SK-MEL-5 (cell line): ENCODE data around the gene NANOS1. TPM values are rescaled to one million over a fixed set of nuclear protein-coding genes. Genes with fewer than 3 reads are reported as not detected.

ENCODE experiments used
- DNase-seq: peaks from one replicate; pipeline ENCODE4 v3.0.0-alpha.2; 2016; ENCODE audit warnings: low read depth, low spot score
- in situ Hi-C: cut with HindIII; loops from 2 replicates; pipeline ENCODE4 v1.10.0; 2016; ENCODE audit warnings: low sequenced_read_pairs, high pct_unique_total_duplicates, low pct_unique_long_range_greater_than_20kb
- total RNA-seq: library from RNA; depleted of rRNA; stranded (reverse); fragments of >200 nt; shearing (Covaris generic); gene quantifications from 2 replicates; pipeline ENCODE4 v1.2.3, GENCODE V29; 2014

The NANOS1 gene
- total RNA-seq, 1 experiment from 2014 or later, result 3.5 TPM

DNA sequence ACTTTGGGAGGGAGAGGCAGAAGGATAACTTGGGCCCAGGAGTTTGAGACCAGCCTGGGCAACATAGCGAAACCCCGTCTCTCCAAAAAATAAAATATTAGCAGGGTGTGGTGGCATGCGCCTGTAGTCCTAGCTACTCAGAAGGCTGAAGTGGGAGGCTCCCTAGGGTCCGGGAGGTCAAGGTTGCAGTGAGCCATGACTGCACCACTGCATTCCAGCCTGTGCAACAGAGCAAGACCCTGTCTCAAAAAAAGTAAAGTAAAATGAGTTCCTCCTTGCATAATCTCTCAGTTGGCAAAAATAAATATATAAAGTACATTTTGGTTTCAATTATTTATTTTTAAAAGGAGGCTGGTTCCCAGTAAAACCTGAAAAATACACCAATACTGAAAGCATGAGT lies 11.8 kb downstream of the NANOS1 start:
- in situ Hi-C loops, result no loop called here

DNA sequence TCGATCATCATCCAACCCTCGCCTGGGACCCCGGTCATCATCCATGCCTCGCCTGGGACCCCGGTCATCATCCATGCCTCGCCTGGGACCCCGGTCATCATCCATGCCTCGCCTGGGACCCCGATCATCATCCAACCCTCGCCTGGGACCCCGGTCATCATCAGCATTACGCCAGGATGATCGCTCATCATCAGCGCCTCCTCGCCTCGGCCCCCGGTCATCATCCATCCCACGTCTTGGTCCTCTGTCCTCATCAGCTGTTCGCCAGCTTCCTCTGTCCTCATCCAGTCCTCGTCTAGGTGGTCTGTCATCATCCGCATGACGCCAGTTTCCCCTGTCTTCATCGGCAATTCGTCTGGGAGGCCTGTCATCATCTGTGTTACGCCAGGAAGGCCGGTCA lies 12.7 kb downstream of the NANOS1 start:
- no peak for DNase-seq
- in situ Hi-C loops, result no loop called here

More for the DNA sequence above, 11.8 kb downstream of the NANOS1 start:
- DNase-seq, result no peak

DNA sequence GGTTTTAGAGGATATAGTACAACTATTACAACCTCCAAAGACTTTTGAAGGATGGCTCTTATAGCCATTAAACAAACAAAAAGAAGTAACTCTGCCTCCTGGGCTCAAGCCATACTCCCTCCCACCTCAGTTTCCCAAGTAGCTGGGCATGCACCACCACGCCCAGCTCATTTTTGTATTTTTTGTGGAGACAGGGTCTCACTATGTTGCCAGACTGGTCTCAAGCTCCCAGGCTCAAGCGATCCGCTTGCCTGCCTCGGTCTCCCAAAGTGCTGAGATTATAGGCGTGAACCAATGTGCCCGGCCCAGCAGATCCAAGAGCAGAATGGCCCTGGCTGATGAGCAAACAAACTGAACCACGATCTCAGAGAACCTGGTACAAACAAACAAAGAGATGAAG lies 16.0 kb downstream of the NANOS1 start:
- in situ Hi-C loops, result no loop called here
- DNase-seq, result no peak

DNA sequence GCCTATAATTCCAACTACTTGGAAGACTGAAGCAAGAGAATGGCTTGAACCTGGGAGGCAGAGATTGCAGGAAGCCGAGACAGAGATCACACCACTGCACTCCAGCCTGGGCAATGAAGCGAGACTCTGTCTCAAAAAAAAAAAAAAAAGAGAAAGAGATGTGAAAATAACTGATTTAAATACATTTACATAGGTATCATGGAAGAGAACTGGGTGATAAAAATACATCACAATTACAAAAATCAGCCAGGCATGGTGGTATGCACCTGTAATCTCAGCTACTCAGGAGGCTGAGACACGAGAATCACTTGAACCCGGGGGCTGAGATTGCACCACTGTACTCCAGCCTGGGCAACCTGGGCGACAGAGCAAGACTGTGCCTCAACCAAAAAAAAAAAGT lies 19.8 kb downstream of the NANOS1 start:
- in situ Hi-C loops, result no loop called here
- no peak for DNase-seq

DNA sequence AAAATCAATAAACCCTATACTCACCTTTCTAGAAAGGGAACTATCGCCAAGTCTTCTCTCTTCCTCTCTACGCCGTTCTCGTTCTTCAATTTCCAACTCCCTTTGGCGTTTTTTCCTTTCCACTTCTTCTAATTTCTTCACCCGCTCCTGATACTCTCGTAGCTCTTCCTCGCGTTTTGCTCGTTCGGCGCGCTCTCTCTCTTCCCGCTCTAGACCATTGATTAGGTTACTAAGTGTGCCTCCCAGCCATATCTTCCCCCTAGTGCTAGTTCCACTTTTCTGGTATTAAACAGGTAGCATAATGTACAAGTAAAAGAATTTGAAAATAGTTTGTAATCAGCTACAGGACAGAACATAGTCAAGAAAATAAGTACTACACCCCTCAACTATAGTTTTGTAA lies 20.3 kb downstream of the NANOS1 start:
- no peak for DNase-seq
- in situ Hi-C loops, result no loop called here

DNA sequence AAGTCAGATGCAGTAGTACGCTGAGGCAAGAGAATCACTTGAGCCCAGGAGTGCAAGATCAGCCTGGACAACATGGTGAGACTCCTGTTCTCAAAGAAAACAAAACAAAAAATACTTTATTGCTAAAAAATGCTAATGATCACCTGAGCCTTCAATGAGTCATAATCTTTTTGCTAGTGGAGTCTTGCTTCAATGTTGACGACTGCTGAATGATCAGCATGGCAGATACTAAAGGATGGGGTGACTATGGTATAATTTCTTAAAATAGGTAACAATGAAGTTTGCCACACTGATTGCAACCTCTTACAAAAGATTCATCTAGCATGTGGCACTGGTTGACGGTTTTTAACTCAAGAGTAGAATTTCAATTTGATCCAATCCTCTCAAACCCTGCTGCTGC lies 22.3 kb downstream of the NANOS1 start:
- no peak for DNase-seq
- in situ Hi-C loops, result no loop called here

DNA sequence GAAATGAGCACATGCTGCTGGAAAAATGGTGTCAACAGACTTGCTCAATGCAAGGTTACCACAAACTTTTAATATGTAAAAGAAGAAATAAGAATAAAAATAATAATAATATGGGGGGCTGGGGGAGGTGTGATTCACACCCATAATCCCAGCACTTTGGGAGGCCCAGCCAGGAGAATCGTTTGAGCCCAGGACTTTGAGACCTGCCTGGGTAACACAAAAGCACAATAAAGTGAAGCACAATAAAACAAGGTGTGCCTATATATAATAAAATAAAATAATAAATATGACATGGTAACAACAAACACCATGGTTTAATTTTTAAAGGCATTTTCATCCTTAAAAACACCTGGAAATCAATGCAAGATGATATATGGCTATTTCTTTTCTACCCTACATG lies 26.0 kb downstream of the NANOS1 start:
- DNase-seq, result no peak
- in situ Hi-C loops, result no loop called here

DNA sequence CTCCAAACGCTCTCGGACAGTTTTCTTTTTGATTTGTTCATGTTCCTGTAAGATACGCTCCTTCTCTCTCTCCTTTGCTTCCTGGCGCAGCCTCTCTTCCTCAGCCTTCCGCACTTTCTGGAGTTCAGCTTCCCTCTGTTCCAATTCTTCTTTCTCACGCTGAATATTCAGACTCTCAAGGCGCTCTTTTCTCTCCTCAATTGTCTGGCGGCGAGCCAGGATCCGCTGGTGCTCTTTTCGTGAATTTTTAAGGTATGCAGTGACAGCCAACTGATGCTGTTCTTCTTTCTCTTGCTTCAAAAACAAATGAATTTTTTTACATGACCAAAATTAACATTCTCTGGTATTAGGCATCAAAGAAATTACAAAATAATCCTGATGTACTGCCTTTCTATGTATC lies 28.5 kb downstream of the NANOS1 start:
- in situ Hi-C loops, result no loop called here
- no peak for DNase-seq

DNA sequence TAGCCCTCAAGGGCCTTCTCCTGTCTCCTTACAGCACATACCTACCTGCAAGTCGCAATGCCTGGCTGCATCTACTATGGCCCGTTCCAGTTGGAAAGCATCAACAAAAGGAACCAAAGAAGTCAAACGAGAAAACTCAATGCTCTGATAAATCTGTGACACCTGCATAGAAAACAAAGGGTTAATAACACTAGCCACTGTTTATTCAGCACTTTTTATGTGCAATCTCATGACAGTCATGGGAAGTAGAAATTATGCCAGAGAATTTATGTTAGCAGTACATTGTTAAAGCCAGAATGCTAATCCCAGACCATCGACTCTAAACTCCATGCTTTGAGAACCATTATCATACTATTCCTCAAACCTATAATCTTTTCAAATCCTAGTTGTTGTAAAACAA lies 30.0 kb downstream of the NANOS1 start:
- in situ Hi-C loops, result no loop called here

DNA sequence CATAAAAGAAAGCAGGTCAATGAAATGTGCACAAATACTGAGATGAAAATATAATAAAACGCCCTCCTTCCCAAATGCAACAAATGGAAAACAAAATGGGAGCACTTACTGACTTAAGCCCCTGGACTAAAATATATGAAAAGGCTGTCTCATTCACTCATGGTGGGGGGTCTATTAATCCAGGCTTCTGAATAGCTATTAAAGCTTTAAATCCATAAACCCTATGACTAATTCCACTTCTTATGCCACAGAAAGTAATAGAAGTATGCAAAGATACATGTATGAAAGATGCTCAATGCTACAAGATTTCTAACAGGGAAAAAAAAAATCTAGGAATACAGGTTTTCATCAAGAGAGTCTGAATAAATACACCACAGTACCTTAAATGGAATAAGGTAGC lies 30.6 kb downstream of the NANOS1 start:
- in situ Hi-C loops, result no loop called here
- no peak for DNase-seq

More for the DNA sequence above, 30.0 kb downstream of the NANOS1 start:
- DNase-seq, result peak; percentile 57

DNA sequence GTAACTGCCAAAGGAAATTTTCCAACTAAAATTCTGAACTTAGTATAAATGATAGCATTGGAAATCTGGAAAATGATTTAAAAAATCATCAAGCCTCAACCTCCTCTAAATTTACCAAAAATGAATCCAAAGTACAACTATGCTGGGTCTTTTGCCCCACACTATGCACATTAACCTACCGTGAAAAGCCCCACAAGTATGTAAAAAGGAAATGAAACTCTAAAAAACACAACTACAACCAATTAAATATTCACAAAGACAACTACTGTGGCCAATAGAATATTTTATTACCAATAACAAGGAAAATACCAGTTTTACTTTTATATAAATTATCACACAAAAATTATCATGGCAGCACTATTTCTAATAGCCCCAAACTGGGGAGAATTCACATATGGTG lies 31.8 kb downstream of the NANOS1 start:
- DNase-seq, result no peak
- in situ Hi-C loops, result no loop called here

DNA sequence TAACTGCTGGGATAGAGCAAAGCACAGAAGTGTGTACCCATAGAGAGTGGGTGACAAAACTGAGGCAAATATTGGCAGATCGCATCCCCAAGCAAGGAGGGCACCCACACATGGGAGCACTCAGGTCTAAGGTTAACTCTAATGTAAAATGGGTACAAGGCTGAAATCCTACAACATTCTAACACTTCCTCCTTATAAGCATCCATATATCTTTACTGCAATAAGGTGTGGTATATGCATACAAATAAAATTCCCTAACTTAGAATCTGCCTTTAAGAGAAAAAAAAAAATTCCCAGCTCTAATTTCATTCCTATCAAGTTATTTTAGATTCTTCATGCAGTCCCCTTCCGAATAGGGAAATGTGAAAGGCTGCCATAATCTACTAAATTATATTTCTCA lies 32.4 kb downstream of the NANOS1 start:
- in situ Hi-C loops, result no loop called here
- no peak for DNase-seq

DNA sequence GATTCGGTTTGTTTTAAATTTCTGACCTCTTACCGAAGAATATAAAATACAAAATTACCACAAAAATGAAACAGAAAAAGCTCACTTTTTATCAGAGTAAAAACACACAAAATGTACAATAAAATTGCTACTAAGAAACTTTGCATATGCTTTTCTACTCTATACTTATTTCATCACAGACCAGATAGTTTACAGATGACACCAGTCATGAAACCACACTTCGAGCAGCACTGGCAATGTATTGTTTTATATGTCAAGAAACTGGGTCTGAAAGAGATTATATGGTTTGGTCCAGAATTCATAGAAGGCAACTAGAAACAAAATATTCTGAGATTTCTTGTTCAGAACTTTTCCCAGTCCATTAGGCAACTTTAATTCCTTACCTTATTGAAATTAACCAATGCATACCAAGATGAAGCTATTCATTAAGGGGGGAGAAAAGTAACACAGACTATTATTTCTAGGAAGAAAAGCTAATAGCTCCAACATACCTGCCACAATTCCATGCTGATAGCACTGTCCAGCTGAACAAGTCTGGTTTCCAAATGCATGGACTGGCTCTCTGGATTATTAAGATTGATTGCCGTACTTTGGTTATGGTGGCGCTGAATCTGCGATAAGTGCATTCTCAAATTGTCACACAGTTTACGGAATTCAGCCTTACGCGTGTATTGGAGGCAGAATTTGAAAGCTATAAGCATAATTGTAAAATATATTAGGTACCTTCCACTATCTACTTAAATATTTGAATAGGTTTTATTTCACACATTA lies 41.1 kb downstream of the NANOS1 start:
- in situ Hi-C loops, result no loop called here
- no peak for DNase-seq

DNA sequence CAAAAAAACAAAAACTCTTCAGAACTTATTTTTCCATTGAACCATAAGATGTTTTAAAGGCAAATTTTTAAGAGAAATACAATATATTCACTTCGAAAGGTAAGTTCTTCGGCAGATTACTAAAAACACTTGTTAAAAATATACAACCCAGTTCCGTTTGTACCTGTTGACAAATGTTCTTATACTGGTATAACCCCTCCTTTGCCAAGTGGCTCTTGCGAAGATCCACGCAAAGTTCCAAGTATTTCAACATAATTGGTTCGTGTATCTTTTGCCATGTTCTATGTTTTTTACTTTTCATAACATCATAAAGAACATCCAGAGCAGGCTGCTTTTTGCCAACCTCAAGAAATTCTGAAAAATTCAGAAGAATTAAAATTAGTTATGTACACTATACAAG lies 44.1 kb downstream of the NANOS1 start:
- in situ Hi-C loops, result no loop called here
- no peak for DNase-seq

DNA sequence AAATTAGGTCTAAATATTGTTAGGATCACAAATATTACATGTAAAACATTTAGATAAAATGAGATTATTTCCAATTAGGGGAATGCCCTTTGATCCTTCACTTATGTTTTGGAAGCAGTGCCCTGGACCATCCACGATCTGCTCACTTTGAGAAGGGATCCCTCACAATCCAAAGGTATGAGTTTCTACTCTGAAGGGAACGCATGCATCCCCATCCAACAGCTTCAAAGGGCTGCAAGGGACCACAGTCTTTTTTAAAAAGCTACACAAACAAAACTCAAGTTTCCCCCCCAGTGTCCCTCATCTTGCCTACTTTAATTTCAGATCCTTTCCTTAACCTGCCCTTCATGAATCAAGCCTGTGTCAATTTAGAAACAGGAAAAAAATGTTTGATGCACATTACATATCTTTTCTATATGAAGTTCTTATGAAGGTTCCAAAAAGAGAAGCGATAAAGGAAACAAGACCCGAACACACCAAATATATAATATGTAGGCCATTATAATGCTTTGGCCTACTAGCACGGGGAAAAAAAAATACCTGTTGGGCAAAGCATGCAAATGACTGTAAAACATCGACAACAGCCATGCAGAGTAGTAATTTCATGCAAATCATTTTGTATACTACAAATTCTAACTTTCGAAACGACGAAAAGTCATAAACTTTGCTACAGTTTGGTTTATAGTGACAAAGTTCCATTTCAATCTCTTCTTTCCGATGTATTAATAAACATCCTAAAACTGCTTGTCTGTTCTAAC lies 49.1 kb downstream of the NANOS1 start:
- in situ Hi-C loops, result no loop called here

DNA sequence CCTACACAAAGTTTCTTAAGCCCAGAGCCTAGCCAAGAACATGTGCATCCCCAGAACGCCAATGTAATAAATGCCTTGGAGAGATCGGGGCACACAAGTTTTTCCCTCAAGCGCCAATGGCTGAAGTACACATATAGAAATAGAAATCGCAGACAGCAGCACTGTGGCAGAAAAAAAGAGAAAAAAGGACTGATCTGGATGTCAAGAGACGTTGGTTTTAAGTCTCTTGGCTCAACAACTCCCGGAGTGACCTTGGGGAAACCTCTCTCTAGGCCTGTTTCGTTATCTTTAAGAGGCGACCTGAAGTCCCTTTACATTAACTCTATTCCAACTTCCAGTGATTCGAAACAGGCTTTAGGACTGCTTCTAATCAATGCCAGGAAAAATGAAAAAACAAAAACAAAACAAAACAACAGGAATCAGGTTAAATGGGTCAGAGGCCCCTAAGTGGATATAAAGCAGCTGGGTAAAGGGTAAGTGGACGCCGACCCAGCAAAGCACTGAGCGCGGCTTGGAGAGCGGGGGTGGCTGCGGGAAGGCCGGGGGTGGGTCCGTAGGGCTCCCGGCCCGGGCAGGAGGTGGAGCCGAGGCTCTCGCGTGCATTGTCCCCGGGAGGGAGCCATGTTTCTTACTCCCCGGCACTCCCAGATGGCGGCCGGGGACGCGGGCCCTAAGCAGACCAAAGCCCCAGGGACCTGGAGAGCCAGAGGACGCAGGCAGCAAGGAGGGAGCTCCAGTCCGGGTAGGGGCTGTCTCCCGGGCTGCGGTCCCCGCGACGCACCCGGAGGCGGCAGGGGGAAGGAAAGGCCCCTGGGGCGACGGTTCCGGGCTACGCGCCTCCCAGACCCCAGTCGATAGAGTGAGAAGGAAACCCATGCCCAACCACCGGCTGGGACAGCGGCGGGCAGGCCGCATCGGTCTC lies 50.3 kb downstream of the NANOS1 start:
- DNase-seq, result peak; percentile 75
- in situ Hi-C loops, result no loop called here

More for the DNA sequence above, 49.1 kb downstream of the NANOS1 start:
- DNase-seq, result no peak

DNA sequence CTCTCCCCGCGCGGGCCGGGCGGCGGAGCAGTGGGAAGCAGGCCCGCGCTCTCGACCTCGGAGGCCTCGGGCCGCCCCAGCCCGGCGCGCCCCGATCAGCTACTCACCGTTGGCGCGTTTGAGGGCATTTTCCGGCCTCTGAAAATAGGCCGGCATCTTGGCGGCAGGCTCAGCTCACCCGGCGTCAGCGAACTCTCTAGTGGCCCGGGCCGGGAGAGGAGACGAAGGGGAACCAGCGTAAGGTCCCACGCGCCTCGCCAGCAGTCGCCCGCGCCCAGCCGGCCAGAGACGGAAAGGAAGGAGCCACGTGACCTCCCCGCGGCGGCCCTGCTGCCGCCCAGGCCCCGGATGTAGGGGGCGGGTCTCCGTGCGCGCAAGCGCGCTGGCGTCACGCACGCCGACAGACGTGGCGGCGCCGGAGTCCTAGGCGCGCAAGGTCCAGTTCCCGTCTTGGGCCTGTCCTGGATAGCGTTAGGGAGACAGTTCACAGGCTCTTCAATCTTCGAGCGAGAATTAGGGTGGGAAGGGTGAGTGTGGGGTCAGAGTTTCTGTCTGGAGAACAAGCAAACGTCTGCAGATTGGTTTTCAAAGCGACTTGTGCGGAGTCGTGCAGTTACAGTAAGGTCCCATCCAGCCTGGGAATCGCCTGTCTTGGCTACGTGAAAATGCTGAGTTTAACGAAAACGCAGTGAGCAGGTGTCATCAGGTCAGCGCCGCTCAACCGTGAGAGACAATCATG lies 51.2 kb downstream of the NANOS1 start, which contains the start of gene EIF3A:
TSS of gene EIF3A (minus strand) at position 297 of the 739 bp plus-strand sequence. CDS start at position 156, 141 bp downstream.
- in situ Hi-C loops, result no loop called here
- peak; percentile 82 for DNase-seq
